CD4-positive, alpha-beta T cell (primary cell): ENCODE measurements around the gene SLC30A1. TPM values are rescaled to one million over a fixed set of nuclear protein-coding genes. Genes with fewer than 3 reads are reported as not detected.

ENCODE experiments used
- ATAC-seq: fragments of 200-7000 bp; cut with Tn5 transposase; one replicate; pipeline ENCODE4 v1.10.0; 2022; ENCODE audit warnings: mild to moderate bottlenecking; ENCODE audit not compliant: poor library complexity
- CTCF ChIA-PET: fragments of 350-600 bp; sonication (Branson Sonifier 250); formaldehyde crosslinking; loops from one replicate; lab custom pipeline; 2021; ENCODE audit warnings: antibody characterized with exemption, inconsistent platforms; lab: Charles Lee
- POLR2A ChIA-PET: fragments of 350-600 bp; sonication (Branson Sonifier 250); formaldehyde crosslinking; loops from one replicate; lab custom pipeline; 2021; ENCODE audit warnings: antibody characterized with exemption, inconsistent platforms; lab: Charles Lee
- DNase-seq, 14 experiments: peaks; one replicate each; pipeline ENCODE4 v3.0.0-alpha.2; 2013 to 2020; ENCODE audit warnings: mixed read lengths in 2 of 14
- H3K27ac ChIP-seq, 2 donors: one replicate each; pipeline versions ENCODE4 v1.5.1 to v1.7.0; 2013; ENCODE audit warnings: low read length in 2 of 2, low read depth in 1 of 2, mild to moderate bottlenecking in 1 of 2
- H3K27me3 ChIP-seq, 2 experiments: 1 replicate in 1 of 2; 2 replicates in 1 of 2; pipeline versions ENCODE4 v1.6.1 to v1.7.0; 2013; ENCODE audit warnings: low read length in 2 of 2, control low read depth in 1 of 2, mild to moderate bottlenecking in 1 of 2, moderate library complexity in 1 of 2; ENCODE audit not compliant: insufficient read depth in 2 of 2, control insufficient read depth in 1 of 2
- H3K36me3 ChIP-seq: one replicate; pipeline ENCODE4 v1.6.1; 2013; ENCODE audit warnings: low read length, control low read depth; ENCODE audit not compliant: insufficient read depth
- H3K4me1 ChIP-seq: one replicate; pipeline ENCODE4 v1.6.1; 2013; ENCODE audit warnings: low read length, control low read depth; ENCODE audit not compliant: insufficient read depth
- H3K4me3 ChIP-seq: one replicate; pipeline ENCODE4 v1.5.1; 2013; ENCODE audit warnings: mild to moderate bottlenecking, low read length, moderate library complexity
- H3K9me3 ChIP-seq, 2 experiments: 1 replicate in 1 of 2; 2 replicates in 1 of 2; pipeline versions ENCODE4 v1.6.1 to v1.7.0; 2013; ENCODE audit warnings: low read length in 2 of 2, mild to moderate bottlenecking in 2 of 2, control low read depth in 1 of 2, moderate library complexity in 1 of 2; ENCODE audit not compliant: control insufficient read depth in 1 of 2, insufficient read depth in 1 of 2
- H3K27ac Mint-ChIP-seq: one replicate; pipeline ENCODE4 v1.8.0; 2020; ENCODE audit warnings: mixed read lengths
- H3K27me3 Mint-ChIP-seq: one replicate; pipeline ENCODE4 v1.8.0; 2021; ENCODE audit warnings: mixed read lengths
- H3K36me3 Mint-ChIP-seq: one replicate; pipeline ENCODE4 v1.8.0; 2021; ENCODE audit warnings: low read depth, mixed read lengths
- H3K4me1 Mint-ChIP-seq: one replicate; pipeline ENCODE4 v1.8.0; 2021; ENCODE audit warnings: low read depth, mixed read lengths
- H3K4me3 Mint-ChIP-seq: one replicate; pipeline ENCODE4 v1.8.0; 2020; ENCODE audit warnings: mild to moderate bottlenecking, mixed read lengths
- H3K9me3 Mint-ChIP-seq: one replicate; pipeline ENCODE4 v1.8.0; 2020; ENCODE audit warnings: mixed read lengths
- intact Hi-C, 2 experiments: fragments of 100-400 bp; cut with DNase I in 1 of 2; cut with micrococcal nuclease in 1 of 2; formaldehyde crosslinking; loops; one replicate each; pipeline versions ENCODE4 v1.15.1 to v1.9.0; 2023 to 2025; cut with DNase I, micrococcal nuclease
- total RNA-seq, 174 experiments: library from RNA in 2 of 174; stranded (reverse) in 2 of 174; gene quantifications; one replicate each; pipeline ENCODE4 v1.2.3 and lab custom pipeline; 2021 to 2026
- TF ChIP-seq, protein P1 (sequence below): fragments of 200-600 bp; IDR thresholded peaks from one replicate; pipeline ENCODE4 v1.8.0; 2022; ENCODE audit warnings: antibody characterized with exemption, mild to moderate bottlenecking

The SLC30A1 gene
- total RNA-seq, 2 experiments from 2014 or later: 6.0 TPM

GRCh38 chr1:211559222-211560010 lies 19.5 kb downstream of the SLC30A1 start:
- H3K27me3 Mint-ChIP-seq: peaks cover 5% of the 10 kb centered on the region
- H3K4me1 Mint-ChIP-seq: no peaks in the 10 kb centered on the region
- no peak overlapping the region for H3K27ac Mint-ChIP-seq
- H3K4me3 Mint-ChIP-seq: no peak overlapping the region
- Histone ChIP-seq H3K27me3 (no peaks in the 10 kb centered on the region), H3K27ac (no peak overlapping the region), H3K9me3 (no peaks in the 10 kb centered on the region), H3K4me3 (no peak overlapping the region), H3K36me3 (no peaks in the 10 kb centered on the region), H3K4me1 (no peaks in the 10 kb centered on the region)
- intact Hi-C loops: no loop called here
- TF ChIP-seq, protein P1, sequence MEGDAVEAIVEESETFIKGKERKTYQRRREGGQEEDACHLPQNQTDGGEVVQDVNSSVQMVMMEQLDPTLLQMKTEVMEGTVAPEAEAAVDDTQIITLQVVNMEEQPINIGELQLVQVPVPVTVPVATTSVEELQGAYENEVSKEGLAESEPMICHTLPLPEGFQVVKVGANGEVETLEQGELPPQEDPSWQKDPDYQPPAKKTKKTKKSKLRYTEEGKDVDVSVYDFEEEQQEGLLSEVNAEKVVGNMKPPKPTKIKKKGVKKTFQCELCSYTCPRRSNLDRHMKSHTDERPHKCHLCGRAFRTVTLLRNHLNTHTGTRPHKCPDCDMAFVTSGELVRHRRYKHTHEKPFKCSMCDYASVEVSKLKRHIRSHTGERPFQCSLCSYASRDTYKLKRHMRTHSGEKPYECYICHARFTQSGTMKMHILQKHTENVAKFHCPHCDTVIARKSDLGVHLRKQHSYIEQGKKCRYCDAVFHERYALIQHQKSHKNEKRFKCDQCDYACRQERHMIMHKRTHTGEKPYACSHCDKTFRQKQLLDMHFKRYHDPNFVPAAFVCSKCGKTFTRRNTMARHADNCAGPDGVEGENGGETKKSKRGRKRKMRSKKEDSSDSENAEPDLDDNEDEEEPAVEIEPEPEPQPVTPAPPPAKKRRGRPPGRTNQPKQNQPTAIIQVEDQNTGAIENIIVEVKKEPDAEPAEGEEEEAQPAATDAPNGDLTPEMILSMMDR: no peak
- no peak for DNase-seq
- H3K9me3 Mint-ChIP-seq: no peaks in the 10 kb centered on the region
- POLR2A ChIA-PET: no interaction called here
- CTCF ChIA-PET: no interaction called here
- no peaks in the 10 kb centered on the region for H3K36me3 Mint-ChIP-seq
- no peak for ATAC-seq

DNA sequence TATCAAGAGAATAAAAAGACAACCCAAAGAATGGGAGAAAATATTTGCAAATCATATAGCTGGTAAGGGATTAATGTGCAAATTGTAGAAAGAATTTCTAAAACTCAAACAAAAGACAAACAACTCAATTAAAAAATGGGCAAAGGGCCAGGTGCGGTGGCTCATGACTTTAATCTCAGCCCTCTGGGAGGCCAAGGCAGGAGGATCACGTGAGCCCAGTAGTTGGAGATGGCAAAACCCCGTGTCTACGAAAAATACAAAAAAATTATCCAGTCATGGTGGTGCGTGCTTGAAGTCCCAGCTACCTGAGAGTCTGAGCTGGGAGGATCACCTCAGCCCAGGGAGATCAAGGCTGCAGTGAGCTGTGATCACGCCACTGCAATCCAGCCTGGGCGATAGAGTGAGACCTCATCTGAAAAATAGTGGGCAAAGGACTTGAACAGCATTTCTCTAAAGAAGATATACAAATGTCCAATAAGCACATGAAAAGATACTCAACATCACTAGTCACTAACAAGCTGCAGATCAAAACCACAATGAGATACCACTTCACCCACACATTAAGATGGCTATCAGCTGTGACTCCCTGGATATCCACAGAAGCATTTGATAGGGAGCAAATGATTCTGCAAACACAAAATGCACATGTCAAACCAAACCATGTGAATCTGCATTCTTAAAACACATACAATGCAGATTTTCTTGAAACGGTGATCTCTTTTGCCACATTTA lies 20.9 kb downstream of the SLC30A1 start:
- Histone ChIP-seq H3K27me3 (no peaks in the 10 kb centered on the region), H3K4me3 (no peak overlapping the region), H3K36me3 (no peaks in the 10 kb centered on the region), H3K9me3 (no peaks in the 10 kb centered on the region), H3K27ac (no peak overlapping the region), H3K4me1 (no peaks in the 10 kb centered on the region)
- Mint-ChIP-seq H3K36me3 (no peaks in the 10 kb centered on the region), H3K9me3 (no peaks in the 10 kb centered on the region), H3K27ac (no peak overlapping the region), H3K4me1 (no peaks in the 10 kb centered on the region), H3K4me3 (no peak overlapping the region), H3K27me3 (peaks cover 8% of the 10 kb centered on the region)
- POLR2A ChIA-PET: no interaction called here
- intact Hi-C loops: no loop called here
- CTCF ChIA-PET: no interaction called here
- no peak for DNase-seq
- ATAC-seq: no peak
- TF ChIP-seq, protein P1: no peak

DNA sequence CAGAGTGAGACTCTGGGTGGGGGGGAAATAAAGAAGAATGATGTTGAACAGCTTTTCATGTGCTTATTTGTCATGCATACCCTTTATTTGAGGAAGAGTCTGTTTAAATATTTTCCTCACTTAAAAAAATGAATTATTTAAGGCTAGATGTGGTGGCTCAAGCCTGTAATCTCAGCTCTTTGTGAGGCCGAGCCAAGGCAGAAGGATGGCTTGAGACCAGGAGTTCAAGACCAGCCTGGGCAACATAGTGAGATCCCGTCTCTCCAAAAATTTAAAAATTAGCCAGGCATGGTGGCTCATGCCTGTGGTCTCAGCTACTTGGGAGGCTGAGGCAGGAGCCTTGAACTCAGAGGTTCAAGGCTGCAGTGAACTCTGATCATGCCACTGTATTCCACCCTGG lies 25.4 kb downstream of the SLC30A1 start:
- ChIA-PET CTCF (no interaction called here), POLR2A (no interaction called here)
- DNase-seq (no peak), ATAC-seq (no peak)
- intact Hi-C loops: no loop called here
- Mint-ChIP-seq H3K27me3 (peaks cover 4% of the 10 kb centered on the region), H3K36me3 (no peaks in the 10 kb centered on the region), H3K9me3 (no peaks in the 10 kb centered on the region), H3K4me3 (no peak overlapping the region), H3K4me1 (no peaks in the 10 kb centered on the region), H3K27ac (no peak overlapping the region)
- no peak overlapping the region for H3K27ac ChIP-seq
- no peaks in the 10 kb centered on the region for H3K9me3 ChIP-seq
- H3K27me3 ChIP-seq: no peaks in the 10 kb centered on the region
- no peak overlapping the region for H3K4me3 ChIP-seq
- H3K4me1 ChIP-seq: no peaks in the 10 kb centered on the region
- TF ChIP-seq, protein P1: no peak
- H3K36me3 ChIP-seq: no peaks in the 10 kb centered on the region
